ENCODE data around the gene ZMYND10. TPM values are rescaled to one million over a fixed set of nuclear protein-coding genes. Genes with fewer than 3 reads are reported as not detected.

Gene ZMYND10
- total RNA-seq, 4 donors from 2014 or later = 0.30 to 1.7 (median 1.3) TPM; not detected in 1

- no peak for DNase-seq (ENCODE audit: low spot score in 2 of 2)
- no peak overlapping the region for H3K4me3 ChIP-seq
- WGBS, 2 donors = 92 to 95% methylated on average over 11 to 16 of the region's 18 CpGs
- no peaks in the 10 kb centered on the region for H3K9me3 ChIP-seq
- H3K36me3 ChIP-seq = peaks cover 0 to 16% (median 0%) of the 10 kb centered on the region in 3 donors
- peak overlapping the region in 1 of 4 donors; percentile 13 for H3K27ac ChIP-seq
- peaks cover 0 to 49% (median 35%) of the 10 kb centered on the region in 4 donors for H3K4me1 ChIP-seq
- TF ChIP-seq POLR2A (IDR thresholded peaks at IDR 0.05) (no peak), EP300 (IDR thresholded peaks at IDR 0.05) (no peak)
- TF ChIP-seq, protein P1, sequence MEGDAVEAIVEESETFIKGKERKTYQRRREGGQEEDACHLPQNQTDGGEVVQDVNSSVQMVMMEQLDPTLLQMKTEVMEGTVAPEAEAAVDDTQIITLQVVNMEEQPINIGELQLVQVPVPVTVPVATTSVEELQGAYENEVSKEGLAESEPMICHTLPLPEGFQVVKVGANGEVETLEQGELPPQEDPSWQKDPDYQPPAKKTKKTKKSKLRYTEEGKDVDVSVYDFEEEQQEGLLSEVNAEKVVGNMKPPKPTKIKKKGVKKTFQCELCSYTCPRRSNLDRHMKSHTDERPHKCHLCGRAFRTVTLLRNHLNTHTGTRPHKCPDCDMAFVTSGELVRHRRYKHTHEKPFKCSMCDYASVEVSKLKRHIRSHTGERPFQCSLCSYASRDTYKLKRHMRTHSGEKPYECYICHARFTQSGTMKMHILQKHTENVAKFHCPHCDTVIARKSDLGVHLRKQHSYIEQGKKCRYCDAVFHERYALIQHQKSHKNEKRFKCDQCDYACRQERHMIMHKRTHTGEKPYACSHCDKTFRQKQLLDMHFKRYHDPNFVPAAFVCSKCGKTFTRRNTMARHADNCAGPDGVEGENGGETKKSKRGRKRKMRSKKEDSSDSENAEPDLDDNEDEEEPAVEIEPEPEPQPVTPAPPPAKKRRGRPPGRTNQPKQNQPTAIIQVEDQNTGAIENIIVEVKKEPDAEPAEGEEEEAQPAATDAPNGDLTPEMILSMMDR (IDR thresholded peaks at IDR 0.05) = no peak
- H3K27me3 ChIP-seq = no peaks in the 10 kb centered on the region
Observed at GRCh38 chr3:50296721-50297383, 48.7 kb downstream of the ZMYND10 start.

DNA sequence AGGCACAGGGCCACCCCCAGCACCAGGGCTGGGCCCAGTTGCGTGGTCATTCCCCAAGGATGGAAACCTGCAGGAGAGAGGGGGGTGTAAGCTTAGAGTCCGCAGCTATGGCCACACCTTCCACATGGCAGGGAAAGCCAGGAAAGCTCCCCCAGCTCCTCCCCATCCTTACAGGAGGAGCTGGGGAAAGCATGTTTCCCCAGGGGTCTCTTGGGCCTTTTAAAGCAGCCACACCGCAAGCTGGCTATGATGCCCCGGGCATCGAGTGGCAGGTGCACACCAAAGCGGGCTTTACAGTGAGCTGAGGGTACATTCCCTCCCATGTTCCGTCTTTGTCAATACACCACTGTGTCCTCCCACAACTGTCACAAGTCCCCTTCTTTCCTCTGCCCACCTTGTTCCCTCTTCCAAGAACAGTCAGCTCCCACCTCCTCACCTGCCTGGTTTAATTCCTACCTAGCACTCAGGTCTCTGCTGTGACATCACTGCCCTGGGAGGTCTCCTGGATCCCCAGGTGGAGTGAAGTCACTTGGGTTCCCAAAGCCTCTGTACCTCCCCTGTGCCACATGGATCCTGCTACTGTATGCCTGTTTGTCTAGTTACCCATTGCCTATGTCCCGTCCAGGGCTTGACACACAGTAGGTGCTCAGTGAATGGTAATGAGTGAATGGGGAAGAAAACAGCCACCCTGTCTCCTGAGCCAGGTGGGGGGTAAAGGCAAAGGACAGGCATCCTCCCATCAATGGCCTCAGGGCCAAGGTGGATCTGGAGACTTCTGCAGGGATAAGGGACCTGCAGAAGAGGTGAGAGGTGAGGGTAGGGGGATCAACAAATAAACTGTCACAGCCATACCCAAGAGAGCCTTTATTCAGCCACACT is 49.7 kb downstream of the ZMYND10 start:
- Histone ChIP-seq H3K9me3 (no peaks in the 10 kb centered on the region), H3K36me3 (peaks cover 0 to 16% (median 0%) of the 10 kb centered on the region in 3 donors), H3K4me3 (no peak overlapping the region), H3K27me3 (no peaks in the 10 kb centered on the region), H3K27ac (peak overlapping the region in 1 of 4 donors; percentile 13), H3K4me1 (peaks cover 0 to 49% (median 38%) of the 10 kb centered on the region in 4 donors)
- no peak for DNase-seq (ENCODE audit: low spot score in 2 of 2)
- TF ChIP-seq POLR2A (IDR thresholded peaks at IDR 0.05) (no peak), EP300 (IDR thresholded peaks at IDR 0.05) (no peak)
- TF ChIP-seq, protein P1 (IDR thresholded peaks at IDR 0.05) = no peak
- 74 to 85% methylated on average over 8 of the region's 8 CpGs for WGBS, 2 donors

GRCh38 chr3:50294492-50295403 is 50.8 kb downstream of the ZMYND10 start:
- H3K4me1 ChIP-seq = peaks cover 0 to 46% (median 28%) of the 10 kb centered on the region in 4 donors
- 90 to 91% methylated on average over 18 to 20 of the region's 22 CpGs for WGBS, 2 donors
- no peak overlapping the region for H3K27ac ChIP-seq
- DNase-seq (ENCODE audit: low spot score in 2 of 2) = no peak
- no peak for TF ChIP-seq POLR2A (IDR thresholded peaks at IDR 0.05)
- TF ChIP-seq, protein P1 (IDR thresholded peaks at IDR 0.05) = no peak
- TF ChIP-seq EP300 (IDR thresholded peaks at IDR 0.05) = no peak
- peaks cover 0 to 24% (median 1%) of the 10 kb centered on the region in 3 donors for H3K36me3 ChIP-seq
- H3K27me3 ChIP-seq = no peaks in the 10 kb centered on the region
- H3K9me3 ChIP-seq = no peaks in the 10 kb centered on the region
- no peak overlapping the region for H3K4me3 ChIP-seq

- H3K4me3 ChIP-seq = no peak overlapping the region
- WGBS, 2 donors = 84 to 89% methylated on average over 4 of the region's 4 CpGs
- H3K27me3 ChIP-seq = no peaks in the 10 kb centered on the region
- no peak overlapping the region for H3K27ac ChIP-seq
- DNase-seq (ENCODE audit: low spot score in 2 of 2) = no peak
- H3K4me1 ChIP-seq = peaks cover 0 to 44% (median 26%) of the 10 kb centered on the region in 4 donors
- H3K36me3 ChIP-seq = peaks cover 0 to 30% (median 8%) of the 10 kb centered on the region in 3 donors
- TF ChIP-seq, protein P1 (IDR thresholded peaks at IDR 0.05) = no peak
- TF ChIP-seq POLR2A (IDR thresholded peaks at IDR 0.05) (no peak), EP300 (IDR thresholded peaks at IDR 0.05) (no peak)
- H3K9me3 ChIP-seq = no peaks in the 10 kb centered on the region
Observed at GRCh38 chr3:50294089-50294488, 51.4 kb downstream of the ZMYND10 start.
